ENCODE results near the gene SSR3.

GRCh38 chr3:156575641-156576040 lies 20.7 kb upstream of the SSR3 start:
- no peak for TF ChIP-seq EZH2 (IDR thresholded peaks at IDR 0.05; ENCODE audit: borderline replicate concordance, low read length)
- no peak for TF ChIP-seq CTCF (IDR thresholded peaks at IDR 0.05; ENCODE audit: low read length)
